IMR-90 (cell line): ENCODE data around the gene GPR152. TPM values are rescaled to one million over a fixed set of nuclear protein-coding genes. Genes with fewer than 3 reads are reported as not detected.

Experiments
- ATAC-seq: fragments of 200-7000 bp; cut with Tn5 transposase; 2 replicates; pipeline ENCODE4 v1.9.1; 2020; ENCODE audit warnings: low read depth, mild to moderate bottlenecking, moderate library complexity
- BruUV-seq: library from RNA; stranded (reverse); fragments of 400-500 nt; replicated peaks from 2 replicates; lab custom pipeline; 2021; lab: Mats Ljungman, UMichigan
- CTCF ChIA-PET: fragments of 300-600 bp; formaldehyde crosslinking; extraction: SDS; loops from one replicate; lab custom pipeline; 2021; ENCODE audit warnings: antibody characterized with exemption; lab: Yijun Ruan, JAX
- POLR2A ChIA-PET: fragments of 300-600 bp; sonication (Branson Sonifier 250); formaldehyde crosslinking; loops from one replicate; lab custom pipeline; 2022; ENCODE audit warnings: antibody characterized with exemption; ENCODE audit not compliant: unreplicated experiment; lab: Charles Lee
- DNase-seq: peaks from one replicate; pipeline ENCODE4 v3.0.0; 2013
- H2AFZ ChIP-seq: replicated peaks from 2 replicates; pipeline ENCODE3; 2013; ENCODE audit warnings: low read length, mild to moderate bottlenecking; ENCODE audit not compliant: poor library complexity
- H2AK5ac ChIP-seq: 2 replicates; pipeline ENCODE4 v1.6.1; 2013; ENCODE audit warnings: low read depth, low read length, inconsistent platforms
- H2AK9ac ChIP-seq: replicated peaks from 2 replicates; pipeline ENCODE3; 2013; ENCODE audit warnings: mild to moderate bottlenecking, low read depth, low read length, moderate library complexity; ENCODE audit not compliant: poor library complexity
- H2BK120ac ChIP-seq: 2 replicates; pipeline ENCODE4 v1.6.1; 2013; ENCODE audit warnings: low read depth, low read length, inconsistent platforms
- H2BK15ac ChIP-seq: 3 replicates; pipeline ENCODE4 v1.6.1; 2013; ENCODE audit warnings: low read depth, low read length, inconsistent platforms
- H2BK20ac ChIP-seq: 2 replicates; pipeline ENCODE4 v1.6.1; 2013; ENCODE audit warnings: low read depth, mild to moderate bottlenecking, inconsistent platforms, low read length, moderate library complexity
- H2BK5ac ChIP-seq: 2 replicates; pipeline ENCODE4 v1.6.1; 2013; ENCODE audit warnings: mild to moderate bottlenecking, low read depth, low read length, inconsistent platforms; ENCODE audit not compliant: poor library complexity, severe bottlenecking
- H3K14ac ChIP-seq: replicated peaks from 2 replicates; pipeline ENCODE4 v1.6.1; 2013; ENCODE audit warnings: low read depth, low read length, inconsistent platforms
- H3K18ac ChIP-seq: 2 replicates; pipeline ENCODE4 v1.6.1; 2013; ENCODE audit warnings: low read depth, low read length, control low read depth
- H3K23ac ChIP-seq: 2 replicates; pipeline ENCODE4 v1.6.1; 2013; ENCODE audit warnings: low read depth, low read length, inconsistent platforms
- H3K27ac ChIP-seq: 2 replicates; pipeline ENCODE4 v1.5.1; 2013; ENCODE audit warnings: mild to moderate bottlenecking, control low read depth, low read length; ENCODE audit not compliant: insufficient read depth
- H3K27me3 ChIP-seq: 2 replicates; pipeline ENCODE4 v1.6.1; 2013; ENCODE audit warnings: low read length; ENCODE audit not compliant: control insufficient read depth, insufficient read depth
- H3K36me3 ChIP-seq: 2 replicates; pipeline ENCODE4 v1.6.1; 2013; ENCODE audit warnings: low read length, mixed read lengths; ENCODE audit not compliant: control insufficient read depth, insufficient read depth
- H3K4ac ChIP-seq: 2 replicates; pipeline ENCODE4 v1.6.1; 2013; ENCODE audit warnings: low read depth, low read length, inconsistent platforms
- H3K4me1 ChIP-seq: 2 replicates; pipeline ENCODE4 v1.6.1; 2013; ENCODE audit warnings: low read length, mixed read lengths; ENCODE audit not compliant: control insufficient read depth, insufficient read depth
- H3K4me2 ChIP-seq: 2 replicates; pipeline ENCODE4 v1.6.1; 2013; ENCODE audit warnings: low read depth, mild to moderate bottlenecking, control low read depth, low read length, moderate library complexity
- H3K4me3 ChIP-seq: 2 replicates; pipeline ENCODE4 v1.5.1; 2013; ENCODE audit warnings: low read depth, mild to moderate bottlenecking, control low read depth, low read length, moderate library complexity; ENCODE audit not compliant: insufficient read depth
- H3K56ac ChIP-seq: 2 replicates; pipeline ENCODE4 v1.6.1; 2013; ENCODE audit warnings: low read length, inconsistent platforms; ENCODE audit not compliant: insufficient read depth; ENCODE audit errors: extremely low read depth
- H3K79me1 ChIP-seq, 2 experiments: 2 replicates each; pipeline ENCODE4 v1.6.1; 2013; ENCODE audit warnings: low read length in 2 of 2, inconsistent platforms in 1 of 2, low read depth in 1 of 2
- H3K9ac ChIP-seq: 2 replicates; pipeline ENCODE4 v1.6.1; 2013; ENCODE audit warnings: low read depth, low read length, control low read depth
- H3K9me1 ChIP-seq: 2 replicates; pipeline ENCODE4 v1.6.1; 2013; ENCODE audit warnings: low read length, inconsistent platforms; ENCODE audit not compliant: insufficient read depth
- H3K9me3 ChIP-seq: 2 replicates; pipeline ENCODE4 v1.6.1; 2013; ENCODE audit warnings: low read length; ENCODE audit not compliant: control insufficient read depth, insufficient read depth
- H4K20me1 ChIP-seq: 2 replicates; pipeline ENCODE4 v1.6.1; 2013; ENCODE audit warnings: low read length, inconsistent platforms; ENCODE audit not compliant: insufficient read depth
- H4K5ac ChIP-seq: 2 replicates; pipeline ENCODE4 v1.6.1; 2013; ENCODE audit warnings: mild to moderate bottlenecking, low read depth, low read length, control low read depth
- H4K8ac ChIP-seq, 2 experiments: 2 replicates each; pipeline ENCODE4 v1.6.1; 2013; ENCODE audit warnings: low read depth in 2 of 2, low read length in 2 of 2, control low read depth in 1 of 2, inconsistent platforms in 1 of 2
- H4K91ac ChIP-seq: 2 replicates; pipeline ENCODE4 v1.6.1; 2013; ENCODE audit warnings: low read depth, low read length, inconsistent platforms; ENCODE audit not compliant: insufficient read depth
- RCOR1 ChIP-seq: IDR thresholded peaks from 2 replicates; pipeline ENCODE4 v1.6.1; 2012; ENCODE audit warnings: mild to moderate bottlenecking, low read length, improper control_type of control experiment; ENCODE audit not compliant: insufficient replicate concordance
- WGBS, 2 experiments: methylation state at CpG; one replicate each; pipeline versions ENCODE4 v1.1.5 to v1.1.7; 2013; ENCODE audit warnings: missing lambda C conversion rate in 2 of 2; ENCODE audit not compliant: insufficient read length in 1 of 2; ENCODE audit errors: extremely low coverage in 2 of 2; 5-methylcytosine and 5-hydroxymethylcytosine counted together
- dilution Hi-C: fragments of 300-500 bp; cut with HindIII; formaldehyde crosslinking; loops from one replicate; pipeline ENCODE4 v1.14.3; 2018; ENCODE audit warnings: low sequenced_read_pairs; ENCODE audit not compliant: unreplicated experiment
- in situ Hi-C: fragments of 300-500 bp; cut with MboI; formaldehyde crosslinking; loops from 3 replicates; pipeline ENCODE4 v1.14.3; 2019; ENCODE audit warnings: low sequenced_read_pairs, inconsistent platforms, mixed read lengths
- intact Hi-C: fragments of 100-400 bp; cut with micrococcal nuclease; formaldehyde crosslinking; loops from 2 replicates; pipeline ENCODE4 v1.10.0; 2022
- polyA plus RNA-seq, 3 experiments: library from polyadenylated mRNA; depleted of rRNA; stranded (reverse); fragments of >200 nt; gene quantifications; 2 replicates each; pipeline ENCODE4 v1.2.3, GENCODE V29; 2012; ENCODE audit warnings: low replicate concordance in 1 of 3
- total RNA-seq: library from RNA; depleted of rRNA; stranded (reverse); fragments of >200 nt; gene quantifications from 2 replicates; pipeline ENCODE4 v1.2.3, GENCODE V29; 2012

The GPR152 gene
- total and polyA plus RNA-seq, 2 of the 4 experiments (the other 2 are of a cell fraction), result not detected

GRCh38 chr11:67433536-67434394 is 18.8 kb downstream of the GPR152 start:
- no peak for ATAC-seq
- H4K5ac ChIP-seq, result no peak overlapping the region
- H3K27ac ChIP-seq, result no peak overlapping the region
- no peak for DNase-seq
- no peak overlapping the region for H2BK5ac ChIP-seq
- no peaks in the 10 kb centered on the region for H3K27me3 ChIP-seq
- no peak overlapping the region for H3K56ac ChIP-seq
- no TSS peak for BruUV-seq
- H3K9me1 ChIP-seq, result peaks cover 3% of the 10 kb centered on the region; the same call in 1 of the 2 replicates
- peaks cover 45% of the 10 kb centered on the region for H3K36me3 ChIP-seq
- WGBS, 2 experiments, result 88% methylated on average over 14 of the region's 22 CpGs; no CpG with 5 or more reads in 1 of the 2 experiments
- in situ Hi-C loops, result no loop called here
- intact Hi-C loops, result no loop called here
- H3K14ac ChIP-seq, result no peak overlapping the region
- no peak overlapping the region for H3K4ac ChIP-seq
- no peak for TF ChIP-seq RCOR1
- H2AFZ ChIP-seq, result no peak overlapping the region
- H3K18ac ChIP-seq, result no peak overlapping the region
- no peak overlapping the region for H2BK20ac ChIP-seq
- H3K4me2 ChIP-seq, result no peak overlapping the region
- H2BK15ac ChIP-seq, result no peak overlapping the region
- no peak overlapping the region for H3K4me3 ChIP-seq
- H4K8ac ChIP-seq, result no peak overlapping the region
- H3K79me1 ChIP-seq, result peaks cover 9 to 19% of the 10 kb centered on the region in 2 experiments
- H2AK5ac ChIP-seq, result no peak overlapping the region
- H2AK9ac ChIP-seq, result no peak overlapping the region
- peaks cover 4% of the 10 kb centered on the region; the same call in 1 of the 2 replicates for H3K4me1 ChIP-seq
- ChIA-PET POLR2A (no interaction called here), CTCF (no interaction called here)
- H3K23ac ChIP-seq, result no peak overlapping the region
- H4K91ac ChIP-seq, result no peak overlapping the region
- no peak overlapping the region for H3K9ac ChIP-seq
- no peaks in the 10 kb centered on the region for H3K9me3 ChIP-seq
- dilution Hi-C loops, result no loop called here
- H2BK120ac ChIP-seq, result no peak overlapping the region
- no peaks in the 10 kb centered on the region; the same call in none of the 2 replicates for H4K20me1 ChIP-seq
